ENCODE measurements around the gene NRP2. TPM values are rescaled to one million over a fixed set of nuclear protein-coding genes. Genes with fewer than 3 reads are reported as not detected.

Gene NRP2
- total and polyA plus RNA-seq, 4 donors: 3.8 to 17.7 (median 12.2) TPM

GRCh38 chr2:205815673-205816072, 133.4 kb downstream of the NRP2 start:
- Histone ChIP-seq H3K4me1 (ENCODE audit: control insufficient read depth in 4 of 4, insufficient read depth in 4 of 4, low read length in 3 of 4) (no peaks in the 10 kb centered on the region), H3K27ac (ENCODE audit: low read depth in 1 of 2, low read length in 2 of 2) (no peak overlapping the region), H3K4me3 (ENCODE audit: low read depth in 1 of 3, low read length in 3 of 3) (no peak overlapping the region), H3K9me3 (ENCODE audit: control insufficient read depth in 4 of 4, low read length in 3 of 4) (no peaks in the 10 kb centered on the region), H3K36me3 (ENCODE audit: control insufficient read depth in 4 of 4, insufficient read depth in 3 of 4, low read depth in 1 of 4, low read length in 3 of 4) (no peaks in the 10 kb centered on the region), H3K27me3 (ENCODE audit: control insufficient read depth in 4 of 4, insufficient read depth in 4 of 4, low read length in 3 of 4) (no peaks in the 10 kb centered on the region), H3K9ac (ENCODE audit: low read depth in 1 of 2, low read length in 2 of 2) (no peak overlapping the region)
- no peak for TF ChIP-seq HNF4A (conservative IDR thresholded peaks at IDR 0.05)
- no peak for TF ChIP-seq CTCF (IDR thresholded peaks at IDR 0.05; ENCODE audit: low read depth, low read length, missing input control)
- no peak for TF ChIP-seq MAX (IDR thresholded peaks at IDR 0.05)
- TF ChIP-seq FOXA2 (IDR thresholded peaks at IDR 0.05): no peak
- no peak for TF ChIP-seq GABPA (IDR thresholded peaks at IDR 0.05 in 1 of 2, conservative IDR thresholded peaks at IDR 0.05 in 1 of 2)
- TF ChIP-seq ZBTB33 (IDR thresholded peaks at IDR 0.05): no peak
- no peak for TF ChIP-seq HNF4G (IDR thresholded peaks at IDR 0.05)
- TF ChIP-seq EGR1 (IDR thresholded peaks at IDR 0.05; ENCODE audit: low read depth in 2 of 2): no peak
- TF ChIP-seq ATF3 (IDR thresholded peaks at IDR 0.05): no peak
- no peak for TF ChIP-seq NR2F2 (IDR thresholded peaks at IDR 0.05)
- TF ChIP-seq SP1 (IDR thresholded peaks at IDR 0.05): no peak
- no peak for TF ChIP-seq RXRA (IDR thresholded peaks at IDR 0.05)
- TF ChIP-seq RAD21 (IDR thresholded peaks at IDR 0.05): no peak
- TF ChIP-seq REST (IDR thresholded peaks at IDR 0.05): no peak
- TF ChIP-seq JUND (IDR thresholded peaks at IDR 0.05): no peak
- TF ChIP-seq YY1 (IDR thresholded peaks at IDR 0.05): no peak
- no peak for TF ChIP-seq FOXA1 (IDR thresholded peaks at IDR 0.05)
- TF ChIP-seq TAF1 (conservative IDR thresholded peaks at IDR 0.05): no peak
- WGBS: 76% methylated on average over 3 of the region's 3 CpGs
- DNase-seq (ENCODE audit: low spot score): no peak
